Body of pancreas (tissue), 4 donors: ENCODE results near the gene DESI2. TPM values are rescaled to one million over a fixed set of nuclear protein-coding genes. Genes with fewer than 3 reads are reported as not detected.

ENCODE experiments used
- ATAC-seq: fragments of 150-250 bp; one replicate; pipeline ENCODE4 v1.9.1; 2016
- DNase-seq, 4 donors: peaks; one replicate each; pipeline ENCODE4 v3.0.0-alpha.2; 2019
- H3K27ac ChIP-seq, 4 donors: fragments of 200-600 bp; sonication (generic); 1 replicate in 3 of 4; 2 replicates in 1 of 4; pipeline versions ENCODE4 v1.5.1 to v1.6.1; 2016 to 2019; ENCODE audit warnings: mild to moderate bottlenecking in 1 of 4, mixed read lengths in 1 of 4, moderate library complexity in 1 of 4
- H3K27me3 ChIP-seq, 2 donors: fragments of 200-600 bp; sonication (generic); one replicate each; pipeline ENCODE4 v1.6.0; 2016; ENCODE audit warnings: mild to moderate bottlenecking in 1 of 2
- H3K36me3 ChIP-seq, 2 donors: fragments of 200-600 bp; sonication (generic); replicated peaks in 1 of 2; 2 replicates each; pipeline ENCODE4 v1.5.1; 2016; ENCODE audit warnings: low read depth in 2 of 2; ENCODE audit not compliant: insufficient read depth in 1 of 2
- H3K4me1 ChIP-seq: fragments of 200-600 bp; sonication (generic); one replicate; pipeline ENCODE4 v1.6.0; 2016
- H3K4me3 ChIP-seq, 2 donors: fragments of 200-600 bp; sonication (generic); 1 replicate in 1 of 2; 2 replicates in 1 of 2; pipeline ENCODE4 v1.5.1; 2016 to 2019
- H3K9me3 ChIP-seq, 3 donors: fragments of 200-600 bp; sonication (generic); 1 replicate in 2 of 3; 2 replicates in 1 of 3; pipeline ENCODE4 v1.5.1; 2016
- POLR2A ChIP-seq, 3 donors: fragments of 450-650 bp; IDR thresholded peaks; one replicate each; pipeline ENCODE4 v1.6.1; 2016; ENCODE audit warnings: antibody characterized with exemption in 3 of 3, mild to moderate bottlenecking in 2 of 3
- WGBS, 2 donors: methylation state at CpG; one replicate each; pipeline ENCODE4 v1.1.5; 2017; 5-methylcytosine and 5-hydroxymethylcytosine counted together
- intact Hi-C: fragments of 100-400 bp; cut with DNase I; formaldehyde crosslinking; loops from one replicate; pipeline ENCODE4 v1.15.1; 2023
- total RNA-seq, 2 donors: library from RNA; depleted of rRNA; stranded (reverse); fragments of >200 nt; gene quantifications; one replicate each; pipeline ENCODE4 v1.1.0, GENCODE V29; 2016
- TF ChIP-seq, protein P1 (sequence below), 7 experiments: fragments of 450-650 bp in 4 of 7; fragments of 200-600 bp in 3 of 7; sonication (generic) in 3 of 7; IDR thresholded peaks; one replicate each; pipeline ENCODE4 v1.5.1; 2016 to 2019; ENCODE audit warnings: antibody characterized with exemption in 7 of 7

The DESI2 gene
- total RNA-seq, 2 donors from 2014 or later, result 14.5 TPM

DNA sequence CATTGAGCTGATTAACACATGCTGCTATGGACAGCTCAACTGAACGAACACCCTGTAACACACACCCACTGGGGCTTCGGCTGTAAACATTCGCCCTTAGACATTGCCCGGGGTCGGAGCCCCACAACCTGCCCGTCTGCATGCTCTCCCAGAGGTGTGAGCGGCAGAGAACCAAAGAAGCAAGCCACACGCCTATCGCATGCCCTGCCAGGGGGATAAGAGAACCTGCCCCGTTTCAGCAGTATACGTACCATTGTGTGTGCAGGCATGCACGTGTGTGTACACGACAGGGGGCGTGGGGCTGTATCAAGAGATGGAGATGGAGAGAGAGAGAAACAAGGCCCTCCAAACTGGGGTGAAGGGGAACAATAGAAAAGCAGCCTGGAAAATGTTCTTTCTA is 9.9 kb upstream of the DESI2 start:
- Histone ChIP-seq H3K4me3 (no peak overlapping the region), H3K4me1 (no peaks in the 10 kb centered on the region), H3K27me3 (no peaks in the 10 kb centered on the region), H3K9me3 (no peaks in the 10 kb centered on the region), H3K27ac (no peak overlapping the region), H3K36me3 (no peaks in the 10 kb centered on the region)
- intact Hi-C loops, result no loop called here
- 88 to 90% methylated on average over 14 of the region's 14 CpGs for WGBS, 2 donors
- DNase-seq, result no peak
- TF ChIP-seq, protein P1, sequence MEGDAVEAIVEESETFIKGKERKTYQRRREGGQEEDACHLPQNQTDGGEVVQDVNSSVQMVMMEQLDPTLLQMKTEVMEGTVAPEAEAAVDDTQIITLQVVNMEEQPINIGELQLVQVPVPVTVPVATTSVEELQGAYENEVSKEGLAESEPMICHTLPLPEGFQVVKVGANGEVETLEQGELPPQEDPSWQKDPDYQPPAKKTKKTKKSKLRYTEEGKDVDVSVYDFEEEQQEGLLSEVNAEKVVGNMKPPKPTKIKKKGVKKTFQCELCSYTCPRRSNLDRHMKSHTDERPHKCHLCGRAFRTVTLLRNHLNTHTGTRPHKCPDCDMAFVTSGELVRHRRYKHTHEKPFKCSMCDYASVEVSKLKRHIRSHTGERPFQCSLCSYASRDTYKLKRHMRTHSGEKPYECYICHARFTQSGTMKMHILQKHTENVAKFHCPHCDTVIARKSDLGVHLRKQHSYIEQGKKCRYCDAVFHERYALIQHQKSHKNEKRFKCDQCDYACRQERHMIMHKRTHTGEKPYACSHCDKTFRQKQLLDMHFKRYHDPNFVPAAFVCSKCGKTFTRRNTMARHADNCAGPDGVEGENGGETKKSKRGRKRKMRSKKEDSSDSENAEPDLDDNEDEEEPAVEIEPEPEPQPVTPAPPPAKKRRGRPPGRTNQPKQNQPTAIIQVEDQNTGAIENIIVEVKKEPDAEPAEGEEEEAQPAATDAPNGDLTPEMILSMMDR (IDR thresholded peaks at IDR 0.05), result no peak
- no peak for TF ChIP-seq POLR2A (IDR thresholded peaks at IDR 0.05)
- ATAC-seq, result no peak

DNA sequence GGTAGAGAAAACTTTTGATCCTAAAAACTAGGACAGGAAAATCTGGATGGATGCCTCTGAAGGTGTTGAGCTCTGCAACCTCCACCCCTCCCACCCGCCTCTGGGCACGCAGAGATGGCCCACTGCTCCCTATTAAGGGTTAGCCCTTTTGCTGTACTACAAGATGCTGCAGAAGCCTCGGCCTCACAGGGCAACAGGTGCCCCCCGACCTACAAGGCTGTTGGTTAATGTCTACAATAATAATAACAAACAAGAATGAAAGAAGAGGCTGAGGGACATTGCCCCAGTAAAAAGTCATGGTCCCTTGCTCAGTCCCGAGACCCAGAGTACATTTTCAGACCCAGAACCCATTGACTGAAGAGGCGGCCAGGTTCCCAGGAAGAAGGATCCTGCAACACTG is 7.5 kb upstream of the DESI2 start:
- Histone ChIP-seq H3K27me3 (no peaks in the 10 kb centered on the region), H3K4me3 (no peak overlapping the region), H3K36me3 (no peaks in the 10 kb centered on the region), H3K9me3 (no peaks in the 10 kb centered on the region), H3K4me1 (no peaks in the 10 kb centered on the region), H3K27ac (no peak overlapping the region)
- ATAC-seq (no peak), DNase-seq (no peak)
- WGBS, 2 donors, result 74 to 76% methylated on average over 6 of the region's 6 CpGs
- TF ChIP-seq, protein P1 (IDR thresholded peaks at IDR 0.05), result no peak
- TF ChIP-seq POLR2A (IDR thresholded peaks at IDR 0.05), result no peak
- intact Hi-C loops, result no loop called here

DNA sequence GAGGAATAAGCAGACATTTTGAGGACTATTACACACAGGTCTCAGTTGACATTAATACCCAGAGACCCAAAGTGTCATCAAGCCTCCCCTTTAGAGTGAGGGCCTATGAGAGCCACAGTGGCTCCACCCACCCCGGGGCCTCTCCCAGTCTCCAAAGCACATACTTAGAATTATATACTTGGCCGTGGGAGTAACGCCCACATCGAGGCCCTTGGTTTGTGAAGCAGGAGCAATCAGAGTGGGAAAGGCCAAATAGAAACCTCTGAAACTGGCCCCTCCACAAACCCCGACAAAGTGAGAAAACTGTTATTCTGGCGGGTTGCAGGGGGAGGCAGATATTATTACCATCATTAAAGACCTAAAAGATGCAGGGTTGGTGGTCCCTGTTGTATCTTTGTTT is 7.0 kb upstream of the DESI2 start:
- H3K9me3 ChIP-seq, result no peaks in the 10 kb centered on the region
- 68 to 72% methylated on average over 6 of the region's 6 CpGs for WGBS, 2 donors
- no peaks in the 10 kb centered on the region for H3K4me1 ChIP-seq
- intact Hi-C loops, result no loop called here
- no peak for ATAC-seq
- no peak overlapping the region for H3K4me3 ChIP-seq
- TF ChIP-seq, protein P1 (IDR thresholded peaks at IDR 0.05), result no peak
- TF ChIP-seq POLR2A (IDR thresholded peaks at IDR 0.05), result no peak
- H3K27ac ChIP-seq, result no peak overlapping the region
- no peaks in the 10 kb centered on the region for H3K36me3 ChIP-seq
- no peak for DNase-seq
- no peaks in the 10 kb centered on the region for H3K27me3 ChIP-seq

DNA sequence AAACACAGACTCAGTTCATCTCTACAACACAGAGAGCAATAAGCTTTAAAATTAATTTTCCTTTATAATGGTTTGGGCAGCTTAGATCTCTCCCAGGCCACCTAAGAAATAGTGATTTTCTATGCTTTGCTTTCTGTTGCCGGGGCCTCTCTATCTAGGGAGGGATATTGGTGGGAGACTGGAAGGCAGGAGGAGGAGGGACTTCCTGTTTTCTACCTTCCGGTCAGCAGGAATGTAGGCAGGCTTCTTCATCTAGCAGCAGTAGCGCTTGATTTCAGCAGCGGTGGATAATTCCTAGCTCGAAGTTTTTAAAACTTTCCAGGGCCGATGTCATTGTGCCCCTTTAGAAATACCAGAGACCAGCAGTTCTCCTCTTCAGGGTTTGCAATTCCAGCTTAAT is 5.1 kb upstream of the DESI2 start:
- TF ChIP-seq POLR2A (IDR thresholded peaks at IDR 0.05), result no peak
- TF ChIP-seq, protein P1 (IDR thresholded peaks at IDR 0.05), result no peak
- H3K27me3 ChIP-seq, result no peaks in the 10 kb centered on the region
- H3K4me1 ChIP-seq, result peaks cover 6% of the 10 kb centered on the region
- no peaks in the 10 kb centered on the region for H3K9me3 ChIP-seq
- no peaks in the 10 kb centered on the region for H3K36me3 ChIP-seq
- no peak overlapping the region for H3K27ac ChIP-seq
- intact Hi-C loops, result no loop called here
- H3K4me3 ChIP-seq, result no peak overlapping the region
- WGBS, 2 donors, result 68% methylated on average over 6 of the region's 6 CpGs
- ATAC-seq, result no peak
- no peak for DNase-seq

DNA sequence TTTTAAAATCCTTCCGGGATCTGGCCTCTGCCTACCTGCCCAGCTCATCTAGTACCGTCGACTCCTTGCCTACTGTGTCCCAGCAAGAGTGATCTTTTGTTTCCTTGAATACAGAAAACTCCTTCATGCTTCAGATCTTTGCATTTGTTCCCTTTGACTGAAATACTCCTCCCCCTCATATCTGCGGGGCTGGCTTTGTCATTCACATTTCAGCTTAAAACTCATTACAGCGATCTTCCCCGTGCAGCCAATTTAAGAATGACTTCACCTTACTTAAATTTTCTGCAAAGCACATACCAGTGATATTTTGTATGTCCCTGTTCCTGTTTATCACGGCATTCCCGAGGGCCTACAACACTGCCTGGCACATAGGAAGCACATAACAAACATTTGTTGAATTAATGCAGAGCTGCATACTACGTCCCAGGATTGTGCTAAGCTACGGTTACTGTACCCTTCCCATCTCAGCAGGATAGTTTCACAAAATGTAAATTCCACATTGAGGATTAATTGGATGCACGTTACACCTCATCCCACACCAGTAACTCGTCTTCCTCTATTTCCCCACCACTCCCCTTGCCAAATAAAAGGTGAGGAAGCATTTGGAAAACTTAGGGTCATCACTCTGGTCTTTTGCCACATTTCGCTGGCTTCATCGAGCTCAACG is 837 bp upstream of the DESI2 start:
- Histone ChIP-seq H3K4me3 (peak overlapping the region in 1 of 2 donors; percentile 4), H3K27me3 (no peaks in the 10 kb centered on the region), H3K4me1 (peaks cover 38% of the 10 kb centered on the region), H3K9me3 (no peaks in the 10 kb centered on the region), H3K27ac (peak overlapping the region in 2 of 4 donors; percentile 92 to 94), H3K36me3 (no peaks in the 10 kb centered on the region)
- TF ChIP-seq POLR2A (IDR thresholded peaks at IDR 0.05), result no peak
- TF ChIP-seq, protein P1 (IDR thresholded peaks at IDR 0.05), result no peak
- intact Hi-C loops, result no loop called here
- no peak for DNase-seq
- WGBS, 2 donors, result 37 to 39% methylated on average over 15 of the region's 15 CpGs
- no peak for ATAC-seq
